BE2C (cell line): ENCODE results near the gene DNAAF8.

ENCODE experiments used
- DNase-seq: peaks from one replicate; pipeline ENCODE4 v3.0.0-alpha.2; 2020
- H3K27me3 ChIP-seq: fragments of 250-450 bp; sonication (Bioruptor Pico); 2 replicates; pipeline ENCODE4 v1.5.1; 2020; ENCODE audit warnings: mild to moderate bottlenecking
- H3K36me3 ChIP-seq: fragments of 250-450 bp; sonication (Bioruptor Pico); 2 replicates; pipeline ENCODE4 v1.5.1; 2020; ENCODE audit warnings: mild to moderate bottlenecking
- H3K4me1 ChIP-seq: fragments of 250-450 bp; sonication (Bioruptor Pico); 2 replicates; pipeline ENCODE4 v1.5.1; 2020
- H3K4me3 ChIP-seq: 2 replicates; pipeline ENCODE4 v1.5.1; 2011; ENCODE audit warnings: low read depth, low read length
- H3K9me3 ChIP-seq: fragments of 250-450 bp; sonication (Bioruptor Pico); 2 replicates; pipeline ENCODE4 v1.5.1; 2020
- CTCF ChIP-seq: IDR thresholded peaks from 2 replicates; pipeline ENCODE4 v1.5.1; 2012; ENCODE audit warnings: mild to moderate bottlenecking, low read depth, low read length

The DNAAF8 gene

GRCh38 chr16:4687416-4687815 is 46.9 kb upstream of the DNAAF8 start:
- TF ChIP-seq CTCF = no peak
- peak; percentile 11 for DNase-seq
- Histone ChIP-seq H3K9me3 (no peaks in the 10 kb centered on the region), H3K4me3 (no peak overlapping the region), H3K36me3 (peaks cover 23% of the 10 kb centered on the region), H3K27me3 (no peaks in the 10 kb centered on the region), H3K4me1 (peaks cover 4% of the 10 kb centered on the region; the same call in 1 of the 2 replicates)

GRCh38 chr16:4687946-4688673 is 46.2 kb upstream of the DNAAF8 start:
- no peaks in the 10 kb centered on the region for H3K9me3 ChIP-seq
- no peaks in the 10 kb centered on the region for H3K27me3 ChIP-seq
- peaks cover 4% of the 10 kb centered on the region; the same call in 1 of the 2 replicates for H3K4me1 ChIP-seq
- H3K4me3 ChIP-seq = no peak overlapping the region
- TF ChIP-seq CTCF = no peak
- DNase-seq = peak; percentile 83
- peaks cover 21% of the 10 kb centered on the region for H3K36me3 ChIP-seq

- Histone ChIP-seq H3K27me3 (no peaks in the 10 kb centered on the region), H3K4me1 (peaks cover 4% of the 10 kb centered on the region; the same call in 1 of the 2 replicates), H3K36me3 (peaks cover 19% of the 10 kb centered on the region), H3K9me3 (no peaks in the 10 kb centered on the region), H3K4me3 (no peak overlapping the region)
- TF ChIP-seq CTCF = no peak
- no peak for DNase-seq
Measured at GRCh38 chr16:4688674-4689045, 45.7 kb upstream of the DNAAF8 start.

- no peak overlapping the region for H3K4me3 ChIP-seq
- H3K36me3 ChIP-seq = peaks cover 17% of the 10 kb centered on the region
- no peak for TF ChIP-seq CTCF
- no peaks in the 10 kb centered on the region for H3K9me3 ChIP-seq
- no peak for DNase-seq
- peaks cover 4% of the 10 kb centered on the region; the same call in 1 of the 2 replicates for H3K4me1 ChIP-seq
- H3K27me3 ChIP-seq = no peaks in the 10 kb centered on the region
Measured at GRCh38 chr16:4689091-4689671, 45.2 kb upstream of the DNAAF8 start.

- Histone ChIP-seq H3K4me1 (peaks cover 4% of the 10 kb centered on the region; the same call in 1 of the 2 replicates), H3K27me3 (no peaks in the 10 kb centered on the region), H3K36me3 (peaks cover 12% of the 10 kb centered on the region), H3K4me3 (no peak overlapping the region), H3K9me3 (no peaks in the 10 kb centered on the region)
- DNase-seq = no peak
- TF ChIP-seq CTCF = no peak
Measured at GRCh38 chr16:4689864-4690704, 44.3 kb upstream of the DNAAF8 start.
